IMR-90 (cell line): ENCODE measurements around the gene PLCG1. TPM values are rescaled to one million over a fixed set of nuclear protein-coding genes. Genes with fewer than 3 reads are reported as not detected.

Source experiments
- ATAC-seq: fragments of 200-7000 bp; cut with Tn5 transposase; 2 replicates; pipeline ENCODE4 v1.9.1; 2020; ENCODE audit warnings: low read depth, mild to moderate bottlenecking, moderate library complexity
- BruUV-seq: library from RNA; stranded (reverse); fragments of 400-500 nt; replicated peaks from 2 replicates; lab custom pipeline; 2021; lab: Mats Ljungman, UMichigan
- CTCF ChIA-PET: fragments of 300-600 bp; formaldehyde crosslinking; extraction: SDS; loops from one replicate; lab custom pipeline; 2021; ENCODE audit warnings: antibody characterized with exemption; lab: Yijun Ruan, JAX
- POLR2A ChIA-PET: fragments of 300-600 bp; sonication (Branson Sonifier 250); formaldehyde crosslinking; loops from one replicate; lab custom pipeline; 2022; ENCODE audit warnings: antibody characterized with exemption; ENCODE audit not compliant: unreplicated experiment; lab: Charles Lee
- DNase-seq: peaks from one replicate; pipeline ENCODE4 v3.0.0; 2013
- H2AFZ ChIP-seq: replicated peaks from 2 replicates; pipeline ENCODE3; 2013; ENCODE audit warnings: low read length, mild to moderate bottlenecking; ENCODE audit not compliant: poor library complexity
- H2AK5ac ChIP-seq: 2 replicates; pipeline ENCODE4 v1.6.1; 2013; ENCODE audit warnings: low read depth, low read length, inconsistent platforms
- H2AK9ac ChIP-seq: replicated peaks from 2 replicates; pipeline ENCODE3; 2013; ENCODE audit warnings: mild to moderate bottlenecking, low read depth, low read length, moderate library complexity; ENCODE audit not compliant: poor library complexity
- H2BK120ac ChIP-seq: 2 replicates; pipeline ENCODE4 v1.6.1; 2013; ENCODE audit warnings: low read depth, low read length, inconsistent platforms
- H2BK15ac ChIP-seq: 3 replicates; pipeline ENCODE4 v1.6.1; 2013; ENCODE audit warnings: low read depth, low read length, inconsistent platforms
- H2BK20ac ChIP-seq: 2 replicates; pipeline ENCODE4 v1.6.1; 2013; ENCODE audit warnings: low read depth, mild to moderate bottlenecking, inconsistent platforms, low read length, moderate library complexity
- H2BK5ac ChIP-seq: 2 replicates; pipeline ENCODE4 v1.6.1; 2013; ENCODE audit warnings: mild to moderate bottlenecking, low read depth, low read length, inconsistent platforms; ENCODE audit not compliant: poor library complexity, severe bottlenecking
- H3K14ac ChIP-seq: replicated peaks from 2 replicates; pipeline ENCODE4 v1.6.1; 2013; ENCODE audit warnings: low read depth, low read length, inconsistent platforms
- H3K18ac ChIP-seq: 2 replicates; pipeline ENCODE4 v1.6.1; 2013; ENCODE audit warnings: low read depth, low read length, control low read depth
- H3K23ac ChIP-seq: 2 replicates; pipeline ENCODE4 v1.6.1; 2013; ENCODE audit warnings: low read depth, low read length, inconsistent platforms
- H3K27ac ChIP-seq: 2 replicates; pipeline ENCODE4 v1.5.1; 2013; ENCODE audit warnings: mild to moderate bottlenecking, control low read depth, low read length; ENCODE audit not compliant: insufficient read depth
- H3K27me3 ChIP-seq: 2 replicates; pipeline ENCODE4 v1.6.1; 2013; ENCODE audit warnings: low read length; ENCODE audit not compliant: control insufficient read depth, insufficient read depth
- H3K36me3 ChIP-seq: 2 replicates; pipeline ENCODE4 v1.6.1; 2013; ENCODE audit warnings: low read length, mixed read lengths; ENCODE audit not compliant: control insufficient read depth, insufficient read depth
- H3K4ac ChIP-seq: 2 replicates; pipeline ENCODE4 v1.6.1; 2013; ENCODE audit warnings: low read depth, low read length, inconsistent platforms
- H3K4me1 ChIP-seq: 2 replicates; pipeline ENCODE4 v1.6.1; 2013; ENCODE audit warnings: low read length, mixed read lengths; ENCODE audit not compliant: control insufficient read depth, insufficient read depth
- H3K4me2 ChIP-seq: 2 replicates; pipeline ENCODE4 v1.6.1; 2013; ENCODE audit warnings: low read depth, mild to moderate bottlenecking, control low read depth, low read length, moderate library complexity
- H3K4me3 ChIP-seq: 2 replicates; pipeline ENCODE4 v1.5.1; 2013; ENCODE audit warnings: low read depth, mild to moderate bottlenecking, control low read depth, low read length, moderate library complexity; ENCODE audit not compliant: insufficient read depth
- H3K56ac ChIP-seq: 2 replicates; pipeline ENCODE4 v1.6.1; 2013; ENCODE audit warnings: low read length, inconsistent platforms; ENCODE audit not compliant: insufficient read depth; ENCODE audit errors: extremely low read depth
- H3K79me1 ChIP-seq, 2 experiments: 2 replicates each; pipeline ENCODE4 v1.6.1; 2013; ENCODE audit warnings: low read length in 2 of 2, inconsistent platforms in 1 of 2, low read depth in 1 of 2
- H3K9ac ChIP-seq: 2 replicates; pipeline ENCODE4 v1.6.1; 2013; ENCODE audit warnings: low read depth, low read length, control low read depth
- H3K9me1 ChIP-seq: 2 replicates; pipeline ENCODE4 v1.6.1; 2013; ENCODE audit warnings: low read length, inconsistent platforms; ENCODE audit not compliant: insufficient read depth
- H3K9me3 ChIP-seq: 2 replicates; pipeline ENCODE4 v1.6.1; 2013; ENCODE audit warnings: low read length; ENCODE audit not compliant: control insufficient read depth, insufficient read depth
- H4K20me1 ChIP-seq: 2 replicates; pipeline ENCODE4 v1.6.1; 2013; ENCODE audit warnings: low read length, inconsistent platforms; ENCODE audit not compliant: insufficient read depth
- H4K5ac ChIP-seq: 2 replicates; pipeline ENCODE4 v1.6.1; 2013; ENCODE audit warnings: mild to moderate bottlenecking, low read depth, low read length, control low read depth
- H4K8ac ChIP-seq, 2 experiments: 2 replicates each; pipeline ENCODE4 v1.6.1; 2013; ENCODE audit warnings: low read depth in 2 of 2, low read length in 2 of 2, control low read depth in 1 of 2, inconsistent platforms in 1 of 2
- H4K91ac ChIP-seq: 2 replicates; pipeline ENCODE4 v1.6.1; 2013; ENCODE audit warnings: low read depth, low read length, inconsistent platforms; ENCODE audit not compliant: insufficient read depth
- BHLHE40 ChIP-seq: fragments of 150-350 bp; IDR thresholded peaks from 2 replicates; pipeline ENCODE4 v1.6.1; 2016; ENCODE audit warnings: mild to moderate bottlenecking, low read depth, low read length
- CEBPB ChIP-seq: IDR thresholded peaks from 2 replicates; pipeline ENCODE4 v1.6.1; 2012; ENCODE audit warnings: low read depth, low read length, improper control_type of control experiment
- CHD1 ChIP-seq: IDR thresholded peaks from 2 replicates; pipeline ENCODE4 v1.6.1; 2012; ENCODE audit warnings: low read depth, low read length, improper control_type of control experiment
- CTCF ChIP-seq: conservative IDR thresholded peaks from 2 replicates; pipeline ENCODE4 v1.5.1; 2012; ENCODE audit warnings: mild to moderate bottlenecking, low read depth, low read length, improper control_type of control experiment
- ELK1 ChIP-seq: fragments of 150-350 bp; IDR thresholded peaks from 2 replicates; pipeline ENCODE4 v1.6.1; 2016; ENCODE audit warnings: low read depth, mild to moderate bottlenecking, low read length, moderate library complexity, borderline replicate concordance
- FOS ChIP-seq: fragments of 150-350 bp; IDR thresholded peaks from 2 replicates; pipeline ENCODE4 v1.6.1; 2016; ENCODE audit warnings: low read depth, low read length
- MAFK ChIP-seq: IDR thresholded peaks from 2 replicates; pipeline ENCODE4 v1.6.1; 2012; ENCODE audit warnings: low read depth, low read length, improper control_type of control experiment
- MAZ ChIP-seq: IDR thresholded peaks from 2 replicates; pipeline ENCODE4 v1.6.1; 2012; ENCODE audit warnings: low read depth, mild to moderate bottlenecking, low read length, improper control_type of control experiment, moderate library complexity, borderline replicate concordance
- MXI1 ChIP-seq: IDR thresholded peaks from 2 replicates; pipeline ENCODE4 v1.6.1; 2012; ENCODE audit warnings: low read depth, mild to moderate bottlenecking, low read length, moderate library complexity, borderline replicate concordance
- NFE2L2 ChIP-seq: fragments of 150-350 bp; IDR thresholded peaks from 2 replicates; pipeline ENCODE4 v1.6.1; 2016; ENCODE audit warnings: low read depth, mild to moderate bottlenecking, low read length
- POLR2A ChIP-seq: IDR thresholded peaks from 2 replicates; pipeline ENCODE4 v1.6.1; 2012; ENCODE audit warnings: mild to moderate bottlenecking, low read depth, low read length
- RAD21 ChIP-seq: IDR thresholded peaks from 2 replicates; pipeline ENCODE4 v1.6.1; 2012; ENCODE audit warnings: low read length, improper control_type of control experiment
- RCOR1 ChIP-seq: IDR thresholded peaks from 2 replicates; pipeline ENCODE4 v1.6.1; 2012; ENCODE audit warnings: mild to moderate bottlenecking, low read length, improper control_type of control experiment; ENCODE audit not compliant: insufficient replicate concordance
- RFX5 ChIP-seq: IDR thresholded peaks from 2 replicates; pipeline ENCODE4 v1.8.0; 2012; ENCODE audit warnings: low read depth, mild to moderate bottlenecking, low read length, moderate library complexity
- SMC3 ChIP-seq: fragments of 150-350 bp; IDR thresholded peaks from 2 replicates; pipeline ENCODE4 v1.6.1; 2016; ENCODE audit warnings: low read depth, mild to moderate bottlenecking, antibody characterized with exemption, low read length, moderate library complexity
- WGBS, 2 experiments: methylation state at CpG; one replicate each; pipeline versions ENCODE4 v1.1.5 to v1.1.7; 2013; ENCODE audit warnings: missing lambda C conversion rate in 2 of 2; ENCODE audit not compliant: insufficient read length in 1 of 2; ENCODE audit errors: extremely low coverage in 2 of 2; 5-methylcytosine and 5-hydroxymethylcytosine counted together
- dilution Hi-C: fragments of 300-500 bp; cut with HindIII; formaldehyde crosslinking; loops from one replicate; pipeline ENCODE4 v1.14.3; 2018; ENCODE audit warnings: low sequenced_read_pairs; ENCODE audit not compliant: unreplicated experiment
- in situ Hi-C: fragments of 300-500 bp; cut with MboI; formaldehyde crosslinking; loops from 3 replicates; pipeline ENCODE4 v1.14.3; 2019; ENCODE audit warnings: low sequenced_read_pairs, inconsistent platforms, mixed read lengths
- intact Hi-C: fragments of 100-400 bp; cut with micrococcal nuclease; formaldehyde crosslinking; loops from 2 replicates; pipeline ENCODE4 v1.10.0; 2022
- polyA plus RNA-seq, 3 experiments: library from polyadenylated mRNA; depleted of rRNA; stranded (reverse); fragments of >200 nt; gene quantifications; 2 replicates each; pipeline ENCODE4 v1.2.3, GENCODE V29; 2012; ENCODE audit warnings: low replicate concordance in 1 of 3
- total RNA-seq: library from RNA; depleted of rRNA; stranded (reverse); fragments of >200 nt; gene quantifications from 2 replicates; pipeline ENCODE4 v1.2.3, GENCODE V29; 2012
- TF ChIP-seq, protein P1 (sequence below): fragments of 150-350 bp; IDR thresholded peaks from 2 replicates; pipeline ENCODE4 v1.6.1; 2017; ENCODE audit warnings: mild to moderate bottlenecking, antibody characterized with exemption, low read length, low read depth

PLCG1 gene
- total and polyA plus RNA-seq, 2 of the 4 experiments (the other 2 are of a cell fraction) = 59.1 to 69.1 TPM

- H4K5ac ChIP-seq = no peak overlapping the region
- dilution Hi-C loops (no loop called here), intact Hi-C loops (no loop called here), in situ Hi-C loops (no loop called here)
- no peak overlapping the region for H3K23ac ChIP-seq
- no peak overlapping the region for H2BK120ac ChIP-seq
- BruUV-seq = no TSS peak
- no peak overlapping the region for H2BK20ac ChIP-seq
- H3K27ac ChIP-seq = no peak overlapping the region
- H4K20me1 ChIP-seq = no peaks in the 10 kb centered on the region
- H3K56ac ChIP-seq = no peak overlapping the region
- no peak overlapping the region for H3K9ac ChIP-seq
- TF ChIP-seq RFX5 = no peak
- TF ChIP-seq ELK1 = no peak
- TF ChIP-seq CTCF = no peak
- TF ChIP-seq SMC3 = no peak
- no peak for TF ChIP-seq POLR2A
- no peak for TF ChIP-seq NFE2L2
- TF ChIP-seq MXI1 = no peak
- TF ChIP-seq MAFK = no peak
- no peak for TF ChIP-seq FOS
- TF ChIP-seq CHD1 = no peak
- TF ChIP-seq, protein P1, sequence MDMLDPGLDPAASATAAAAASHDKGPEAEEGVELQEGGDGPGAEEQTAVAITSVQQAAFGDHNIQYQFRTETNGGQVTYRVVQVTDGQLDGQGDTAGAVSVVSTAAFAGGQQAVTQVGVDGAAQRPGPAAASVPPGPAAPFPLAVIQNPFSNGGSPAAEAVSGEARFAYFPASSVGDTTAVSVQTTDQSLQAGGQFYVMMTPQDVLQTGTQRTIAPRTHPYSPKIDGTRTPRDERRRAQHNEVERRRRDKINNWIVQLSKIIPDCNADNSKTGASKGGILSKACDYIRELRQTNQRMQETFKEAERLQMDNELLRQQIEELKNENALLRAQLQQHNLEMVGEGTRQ = no peak
- no peak for TF ChIP-seq MAZ
- TF ChIP-seq CEBPB = no peak
- no peak for TF ChIP-seq BHLHE40
- TF ChIP-seq RAD21 = no peak
- TF ChIP-seq RCOR1 = no peak
- H4K8ac ChIP-seq = no peak overlapping the region
- peaks cover 5% of the 10 kb centered on the region for H3K9me3 ChIP-seq
- no peak overlapping the region for H2AFZ ChIP-seq
- 0 out of 2 replicates have a peak, but pooled peaks cover 1% of the 10 kb centered on the region for H3K4me1 ChIP-seq
- no peak overlapping the region for H2AK9ac ChIP-seq
- 95% methylated on average over 3 of the region's 9 CpGs; no CpG with 5 or more reads in 1 of the 2 experiments for WGBS, 2 experiments
- no peak overlapping the region for H2AK5ac ChIP-seq
- no peak overlapping the region for H3K4me3 ChIP-seq
- H2BK5ac ChIP-seq = no peak overlapping the region
- no peak overlapping the region for H3K18ac ChIP-seq
- no peak overlapping the region for H3K4ac ChIP-seq
- no peaks in the 10 kb centered on the region for H3K27me3 ChIP-seq
- H2BK15ac ChIP-seq = no peak overlapping the region
- peaks cover 10% of the 10 kb centered on the region; the same call in 1 of the 2 replicates for H3K9me1 ChIP-seq
- no peak for ATAC-seq
- no peak for DNase-seq
- peaks cover 31% of the 10 kb centered on the region for H3K36me3 ChIP-seq
- no peak overlapping the region for H3K4me2 ChIP-seq
- ChIA-PET CTCF (no interaction called here), POLR2A (no interaction called here)
- no peak overlapping the region for H3K14ac ChIP-seq
- peaks cover 17 to 54% of the 10 kb centered on the region in 2 experiments for H3K79me1 ChIP-seq
- no peak overlapping the region for H4K91ac ChIP-seq
Observed at GRCh38 chr20:41203660-41204059, 66.3 kb downstream of the PLCG1 start.
